Measurements from ENCODE around the gene S100A14. TPM values are rescaled to one million over a fixed set of nuclear protein-coding genes. Genes with fewer than 3 reads are reported as not detected.

Gene S100A14
- total and polyA plus RNA-seq, 2 of the 4 experiments (the other 2 are of a cell fraction), result 0.10 TPM; not detected in 1

DNA sequence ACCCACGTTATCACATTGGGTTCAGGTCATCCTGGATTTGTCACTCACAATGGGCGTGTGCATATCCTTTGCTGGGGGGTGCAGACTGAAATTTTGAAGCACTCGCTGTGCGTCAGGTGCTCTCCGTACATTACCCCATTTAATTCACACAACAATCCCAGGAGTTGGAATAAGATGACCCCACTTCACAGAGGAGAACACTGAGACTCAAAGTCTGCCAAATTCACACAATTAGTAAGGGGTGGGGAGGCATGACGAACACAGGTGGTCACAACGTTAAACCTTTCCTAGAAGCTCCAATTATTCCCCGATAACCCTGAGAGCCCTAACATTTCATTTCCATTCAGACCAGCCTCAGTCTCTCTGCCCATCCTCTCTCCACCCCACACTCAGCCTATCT, 46.7 kb downstream of the S100A14 start:
- H3K56ac ChIP-seq (ENCODE audit: extremely low read depth, insufficient read depth, low read length), result no peak overlapping the region
- H2AFZ ChIP-seq (replicated peaks; ENCODE audit: low read length, poor library complexity), result no peak overlapping the region
- peaks cover 28% of the 10 kb centered on the region for H3K9me1 ChIP-seq (ENCODE audit: insufficient read depth, low read length)
- ATAC-seq (ENCODE audit: low read depth) (no peak), DNase-seq (no peak)
- no peak overlapping the region for H2BK5ac ChIP-seq (ENCODE audit: low read depth, low read length, poor library complexity, severe bottlenecking)
- no peaks in the 10 kb centered on the region for H4K20me1 ChIP-seq (ENCODE audit: insufficient read depth, low read length)
- ChIA-PET CTCF (interaction anchor here (0.6 to 1.0 kb wide), 3 partner anchors 36 to 217 kb away, joined by 3 to 4 read pairs (median 3); partner anchors contain the start of gene S100A13), POLR2A (ENCODE audit: unreplicated experiment) (interaction anchor here (0.5 to 3.7 kb wide), 2 partner anchors 35 to 58 kb away, joined by 3 to 28 read pairs; partner anchors contain the start of genes S100A13 and S100A6)
- H3K14ac ChIP-seq (replicated peaks; ENCODE audit: low read depth, low read length), result no peak overlapping the region
- H3K4me1 ChIP-seq (ENCODE audit: control insufficient read depth, insufficient read depth, low read length), result peaks cover 35% of the 10 kb centered on the region
- peaks cover 4 to 36% of the 10 kb centered on the region in 2 experiments; a peak in 3 of 4 replicates for H3K79me1 ChIP-seq (ENCODE audit: low read depth in 1 of 2, low read length in 2 of 2)
- H3K4me3 ChIP-seq (ENCODE audit: insufficient read depth, low read depth, low read length), result no peak overlapping the region
- H3K23ac ChIP-seq (ENCODE audit: low read depth, low read length), result no peak overlapping the region
- intact Hi-C loops (cut with micrococcal nuclease), result no loop called here
- no peak overlapping the region for H4K91ac ChIP-seq (ENCODE audit: insufficient read depth, low read depth, low read length)
- no peak overlapping the region for H2BK15ac ChIP-seq (ENCODE audit: low read depth, low read length)
- H3K9ac ChIP-seq (ENCODE audit: low read depth, low read length), result no peak overlapping the region
- H2BK20ac ChIP-seq (ENCODE audit: low read depth, low read length), result no peak overlapping the region
- 0 out of 4 replicates have a peak overlapping the region, but pooled peaks of 1 of the 2 experiments have one; percentile 51 for H4K8ac ChIP-seq (ENCODE audit: low read depth in 2 of 2, low read length in 2 of 2)
- H3K27ac ChIP-seq (ENCODE audit: insufficient read depth, low read length), result no peak overlapping the region
- no peaks in the 10 kb centered on the region for H3K9me3 ChIP-seq (ENCODE audit: control insufficient read depth, insufficient read depth, low read length)
- no TSS peak for BruUV-seq (replicated peaks)
- no peak for TF ChIP-seq RAD21 (IDR thresholded peaks at IDR 0.05; ENCODE audit: low read length)
- TF ChIP-seq MAFK (IDR thresholded peaks at IDR 0.05; ENCODE audit: low read depth, low read length), result no peak
- no peak for TF ChIP-seq POLR2A (IDR thresholded peaks at IDR 0.05; ENCODE audit: low read depth, low read length)
- no peak for TF ChIP-seq CEBPB (IDR thresholded peaks at IDR 0.05; ENCODE audit: low read depth, low read length)
- TF ChIP-seq MXI1 (IDR thresholded peaks at IDR 0.05; ENCODE audit: borderline replicate concordance, low read depth, low read length), result no peak
- no peak for TF ChIP-seq MAZ (IDR thresholded peaks at IDR 0.05; ENCODE audit: borderline replicate concordance, low read depth, low read length)
- no peak for TF ChIP-seq NFE2L2 (IDR thresholded peaks at IDR 0.05; ENCODE audit: low read depth, low read length)
- no peak for TF ChIP-seq RFX5 (IDR thresholded peaks at IDR 0.05; ENCODE audit: low read depth, low read length)
- TF ChIP-seq, protein P1, sequence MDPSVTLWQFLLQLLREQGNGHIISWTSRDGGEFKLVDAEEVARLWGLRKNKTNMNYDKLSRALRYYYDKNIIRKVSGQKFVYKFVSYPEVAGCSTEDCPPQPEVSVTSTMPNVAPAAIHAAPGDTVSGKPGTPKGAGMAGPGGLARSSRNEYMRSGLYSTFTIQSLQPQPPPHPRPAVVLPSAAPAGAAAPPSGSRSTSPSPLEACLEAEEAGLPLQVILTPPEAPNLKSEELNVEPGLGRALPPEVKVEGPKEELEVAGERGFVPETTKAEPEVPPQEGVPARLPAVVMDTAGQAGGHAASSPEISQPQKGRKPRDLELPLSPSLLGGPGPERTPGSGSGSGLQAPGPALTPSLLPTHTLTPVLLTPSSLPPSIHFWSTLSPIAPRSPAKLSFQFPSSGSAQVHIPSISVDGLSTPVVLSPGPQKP (IDR thresholded peaks at IDR 0.05; ENCODE audit: borderline replicate concordance, low read depth, low read length), result no peak
- TF ChIP-seq SMC3 (IDR thresholded peaks at IDR 0.05; ENCODE audit: low read depth, low read length), result no peak
- no peak for TF ChIP-seq CHD1 (IDR thresholded peaks at IDR 0.05; ENCODE audit: low read depth, low read length)
- TF ChIP-seq CTCF (conservative IDR thresholded peaks at IDR 0.05; ENCODE audit: low read depth, low read length), result no peak
- TF ChIP-seq FOS (IDR thresholded peaks at IDR 0.05; ENCODE audit: low read depth, low read length), result no peak
- H2AK9ac ChIP-seq (replicated peaks; ENCODE audit: low read depth, low read length, poor library complexity), result no peak overlapping the region
- no peak overlapping the region for H3K4me2 ChIP-seq (ENCODE audit: low read depth, low read length)
- H4K5ac ChIP-seq (ENCODE audit: low read depth, low read length), result no peak overlapping the region
- no peaks in the 10 kb centered on the region for H3K27me3 ChIP-seq (ENCODE audit: control insufficient read depth, insufficient read depth, low read length)
- no peak overlapping the region for H3K18ac ChIP-seq (ENCODE audit: low read depth, low read length)
- dilution Hi-C loops (cut with HindIII; ENCODE audit: low sequenced_read_pairs, unreplicated experiment), result no loop called here
- in situ Hi-C loops (cut with MboI; ENCODE audit: low sequenced_read_pairs), result loop anchor here (5.0 to 10.0 kb wide), 2 partner anchors 37 to 55 kb away; no protein-coding TSS in a partner anchor
- no peaks in the 10 kb centered on the region for H3K36me3 ChIP-seq (ENCODE audit: control insufficient read depth, insufficient read depth, low read length)
- H3K4ac ChIP-seq (ENCODE audit: low read depth, low read length), result no peak overlapping the region; the same call in 1 of the 2 replicates
- peak overlapping the region; percentile 25; the same call in 1 of the 2 replicates for H2AK5ac ChIP-seq (ENCODE audit: low read depth, low read length)
- 0 out of 2 replicates have a peak overlapping the region, but pooled peaks have one; percentile 100 for H2BK120ac ChIP-seq (ENCODE audit: low read depth, low read length)
- WGBS, 2 experiments (ENCODE audit: extremely low coverage in 2 of 2, insufficient read length in 1 of 2), result no CpG with 5 or more reads among the region's 8 CpGs
